Measurements from ENCODE around the gene AARS2.

- TF ChIP-seq CTCF (IDR thresholded peaks at IDR 0.05) = no peak
- TF ChIP-seq POLR2A (IDR thresholded peaks at IDR 0.05) = no peak
Measured at GRCh38 chr6:44311767-44312166, 1.4 kb downstream of the AARS2 start.

All from uterus (tissue), 2 donors.